H9 (cell line): ENCODE results near the gene CELF4. TPM values are rescaled to one million over a fixed set of nuclear protein-coding genes. Genes with fewer than 3 reads are reported as not detected.

ENCODE experiments used
- DNase-seq: peaks from one replicate; pipeline ENCODE4 v3.0.0-alpha.2; 2017
- H2AFZ ChIP-seq: one replicate; pipeline ENCODE4 v1.6.1; 2013; ENCODE audit warnings: mild to moderate bottlenecking, low read length, control low read depth, moderate library complexity
- H2AK5ac ChIP-seq: 2 replicates; pipeline ENCODE4 v1.6.1; 2013; ENCODE audit warnings: low read length, control low read depth, mixed read lengths; ENCODE audit not compliant: insufficient read length
- H2BK120ac ChIP-seq: one replicate; pipeline ENCODE4 v1.6.1; 2013; ENCODE audit warnings: low read depth, mild to moderate bottlenecking, low read length, control low read depth, inconsistent platforms; ENCODE audit not compliant: poor library complexity, severe bottlenecking
- H2BK12ac ChIP-seq: 2 replicates; pipeline ENCODE4 v1.6.1; 2013; ENCODE audit warnings: low read length, control low read depth, mixed read lengths, low read depth; ENCODE audit not compliant: insufficient read length
- H2BK15ac ChIP-seq: 2 replicates; pipeline ENCODE4 v1.6.1; 2013; ENCODE audit warnings: low read depth, low read length, control low read depth
- H2BK20ac ChIP-seq: one replicate; pipeline ENCODE4 v1.6.1; 2013; ENCODE audit warnings: low read depth, mild to moderate bottlenecking, low read length, control low read depth, inconsistent platforms; ENCODE audit not compliant: poor library complexity, severe bottlenecking
- H2BK5ac ChIP-seq: 2 replicates; pipeline ENCODE4 v1.6.1; 2013; ENCODE audit warnings: low read length, control low read depth, mixed read lengths; ENCODE audit not compliant: insufficient read length
- H3K14ac ChIP-seq: 2 replicates; pipeline ENCODE4 v1.6.1; 2013; ENCODE audit warnings: low read length, control low read depth; ENCODE audit not compliant: insufficient read depth
- H3K18ac ChIP-seq: 2 replicates; pipeline ENCODE4 v1.6.1; 2013; ENCODE audit warnings: low read depth, mild to moderate bottlenecking, mixed read lengths, low read length, control low read depth; ENCODE audit not compliant: insufficient read length
- H3K23ac ChIP-seq: 2 replicates; pipeline ENCODE4 v1.6.1; 2013; ENCODE audit warnings: low read length, control low read depth, mixed read lengths, low read depth; ENCODE audit not compliant: insufficient read length
- H3K23me2 ChIP-seq: 2 replicates; pipeline ENCODE4 v1.6.1; 2013; ENCODE audit warnings: low read depth, mild to moderate bottlenecking, mixed read lengths, low read length, control low read depth; ENCODE audit not compliant: insufficient read length, poor library complexity, severe bottlenecking
- H3K27ac ChIP-seq: 2 replicates; pipeline ENCODE4 v1.5.1; 2013; ENCODE audit warnings: low read length, control low read depth, mixed read lengths, low read depth; ENCODE audit not compliant: insufficient read length
- H3K27me3 ChIP-seq: 2 replicates; pipeline ENCODE4 v1.6.1; 2013; ENCODE audit warnings: low read length, control low read depth, inconsistent platforms; ENCODE audit not compliant: insufficient read depth
- H3K4ac ChIP-seq: 2 replicates; pipeline ENCODE4 v1.6.1; 2013; ENCODE audit warnings: low read depth, mild to moderate bottlenecking, control low read depth, inconsistent platforms, low read length, moderate library complexity
- H3K4me1 ChIP-seq: 2 replicates; pipeline ENCODE4 v1.6.1; 2013; ENCODE audit warnings: low read length, control low read depth, inconsistent platforms; ENCODE audit not compliant: insufficient read depth
- H3K4me2 ChIP-seq: 2 replicates; pipeline ENCODE4 v1.6.1; 2013; ENCODE audit warnings: low read length, control low read depth, mixed read lengths; ENCODE audit not compliant: insufficient read length, insufficient read depth
- H3K56ac ChIP-seq: 2 replicates; pipeline ENCODE4 v1.6.1; 2013; ENCODE audit warnings: low read depth, mild to moderate bottlenecking, mixed read lengths, low read length, control low read depth; ENCODE audit not compliant: insufficient read length
- H3K79me1 ChIP-seq: 2 replicates; pipeline ENCODE4 v1.6.1; 2013; ENCODE audit warnings: low read depth, mild to moderate bottlenecking, moderate library complexity, low read length, control low read depth, inconsistent platforms; ENCODE audit not compliant: insufficient read depth, poor library complexity, severe bottlenecking
- H3K79me2 ChIP-seq: 2 replicates; pipeline ENCODE4 v1.6.1; 2013; ENCODE audit warnings: low read length, control low read depth, inconsistent platforms; ENCODE audit not compliant: insufficient read depth
- H3K9ac ChIP-seq: 2 replicates; pipeline ENCODE4 v1.6.1; 2013; ENCODE audit warnings: low read length, control low read depth, mixed read lengths; ENCODE audit not compliant: insufficient read length; ENCODE audit errors: extremely low read depth
- H3K9me3 ChIP-seq: one replicate; pipeline ENCODE4 v1.6.1; 2013; ENCODE audit warnings: low read depth, low read length, inconsistent platforms; ENCODE audit not compliant: control insufficient read depth
- H3T11ph ChIP-seq: one replicate; pipeline ENCODE4 v1.6.1; 2013; ENCODE audit warnings: mild to moderate bottlenecking, low read length, control low read depth, inconsistent platforms
- H4K20me1 ChIP-seq: one replicate; pipeline ENCODE4 v1.6.1; 2013; ENCODE audit not compliant: control insufficient read depth, insufficient read length, insufficient read depth
- H4K5ac ChIP-seq: 2 replicates; pipeline ENCODE4 v1.6.1; 2013; ENCODE audit warnings: low read depth, mild to moderate bottlenecking, mixed read lengths, low read length, control low read depth; ENCODE audit not compliant: insufficient read length
- H4K8ac ChIP-seq: replicated peaks from 2 replicates; pipeline ENCODE4 v1.6.1; 2013; ENCODE audit warnings: low read length, control low read depth, mixed read lengths, low read depth; ENCODE audit not compliant: insufficient read length
- H4K91ac ChIP-seq: 2 replicates; pipeline ENCODE4 v1.6.1; 2013; ENCODE audit warnings: low read depth, mild to moderate bottlenecking, moderate library complexity, mixed read lengths, low read length, control low read depth; ENCODE audit not compliant: insufficient read length
- H3K27ac Mint-ChIP-seq, 3 experiments: 2 replicates in 2 of 3; 3 replicates in 1 of 3; pipeline ENCODE4 v1.8.0; 2020 to 2021; ENCODE audit warnings: mixed read lengths in 3 of 3, mild to moderate bottlenecking in 1 of 3, moderate library complexity in 1 of 3
- H3K27me3 Mint-ChIP-seq: 2 replicates; pipeline ENCODE4 v1.8.0; 2021; ENCODE audit warnings: low read depth, mild to moderate bottlenecking, moderate library complexity, mixed read lengths
- H3K36me3 Mint-ChIP-seq, 3 experiments: 2 replicates in 2 of 3; 3 replicates in 1 of 3; pipeline ENCODE4 v1.8.0; 2020 to 2021; ENCODE audit warnings: low read depth in 3 of 3, mixed read lengths in 3 of 3; ENCODE audit not compliant: insufficient read depth in 1 of 3
- H3K4me1 Mint-ChIP-seq, 2 experiments: 2 replicates each; pipeline ENCODE4 v1.8.0; 2020; ENCODE audit warnings: mixed read lengths in 2 of 2
- H3K4me3 Mint-ChIP-seq, 2 experiments: 2 replicates in 1 of 2; 3 replicates in 1 of 2; pipeline ENCODE4 v1.8.0; 2020 to 2021; ENCODE audit warnings: mild to moderate bottlenecking in 2 of 2, mixed read lengths in 2 of 2, moderate library complexity in 1 of 2
- H3K9me3 Mint-ChIP-seq, 2 experiments: 2 replicates in 1 of 2; 3 replicates in 1 of 2; pipeline ENCODE4 v1.8.0; 2020; ENCODE audit warnings: mild to moderate bottlenecking in 2 of 2, mixed read lengths in 2 of 2, moderate library complexity in 1 of 2
- CTCF ChIP-seq: fragments of 200-600 bp; sonication (generic); conservative IDR thresholded peaks from 3 replicates; pipeline ENCODE4 v1.8.0; 2021; ENCODE audit warnings: antibody characterized with exemption, mild to moderate bottlenecking
- WGBS: extraction: QIAGEN DNeasy Blood & Tissue Kit; methylation state at CpG from one replicate; pipeline ENCODE4 v1.1.7; 2013; ENCODE audit warnings: missing lambda C conversion rate, low lambda C conversion rate, mixed read lengths; ENCODE audit not compliant: insufficient read length; ENCODE audit errors: extremely low coverage; 5-methylcytosine and 5-hydroxymethylcytosine counted together
- total RNA-seq: library from RNA; stranded (reverse); gene quantifications from 2 replicates; pipeline ENCODE4 v1.2.1, GENCODE V29; 2021

The CELF4 gene
- total RNA-seq, 1 experiment from 2014 or later: 1.1 TPM

- Histone ChIP-seq H3T11ph (no peak overlapping the region), H3K18ac (no peak overlapping the region), H2BK5ac (no peak overlapping the region), H3K23ac (no peak overlapping the region), H3K56ac (no peak overlapping the region), H3K4me1 (no peaks in the 10 kb centered on the region; the same call in 1 of the 2 replicates), H2AK5ac (no peak overlapping the region), H3K27me3 (peaks cover 7% of the 10 kb centered on the region; the same call in 1 of the 2 replicates), H3K14ac (no peak overlapping the region), H3K4me2 (peak overlapping the region; percentile 4), H4K5ac (no peak overlapping the region), H3K9me3 (no peaks in the 10 kb centered on the region), H3K9ac (no peak overlapping the region), H3K79me2 (no peaks in the 10 kb centered on the region), H4K8ac (no peak overlapping the region), H4K91ac (no peak overlapping the region), H2AFZ (no peak overlapping the region), H2BK20ac (no peak overlapping the region), H3K27ac (no peak overlapping the region), H4K20me1 (no peaks in the 10 kb centered on the region), H2BK120ac (no peak overlapping the region), H2BK15ac (no peak overlapping the region), H2BK12ac (no peak overlapping the region), H3K4ac (no peak overlapping the region), H3K79me1 (no peaks in the 10 kb centered on the region), H3K23me2 (no peaks in the 10 kb centered on the region)
- Mint-ChIP-seq H3K4me1 (peaks cover 17 to 26% of the 10 kb centered on the region in 2 experiments), H3K9me3 (peaks cover 9 to 10% of the 10 kb centered on the region in 2 experiments), H3K36me3 (peaks cover 1 to 3% (median 2%) of the 10 kb centered on the region in 3 experiments; a peak in 6 of 7 replicates), H3K27ac (no peak overlapping the region), H3K27me3 (peaks cover 98% of the 10 kb centered on the region), H3K4me3 (peak overlapping the region; percentile 52 to 72; a peak in 4 of 5 replicates)
- no peak for DNase-seq
- no CpG with 5 or more reads among the region's 5 CpGs for WGBS
- TF ChIP-seq CTCF: no peak
These were observed 171.0 kb downstream of the CELF4 start for GRCh38 chr18:37394610-37394965.
